ENCODE results near the gene GRK6. TPM values are rescaled to one million over a fixed set of nuclear protein-coding genes. Genes with fewer than 3 reads are reported as not detected.

Gene GRK6
- total RNA-seq, 1 donor from 2014 or later: 30.8 TPM

- DNase-seq (ENCODE audit: low spot score): peak; percentile 100
Measured at GRCh38 chr5:177425801-177426565, 493 bp upstream of the GRK6 start.

- no peak for DNase-seq (ENCODE audit: low spot score)
Measured at GRCh38 chr5:177427211-177427822, 841 bp downstream of the GRK6 start.

GRCh38 chr5:177427919-177428573 is 1.6 kb downstream of the GRK6 start:
- DNase-seq (ENCODE audit: low spot score): no peak

GRCh38 chr5:177428574-177429217 is 2.2 kb downstream of the GRK6 start:
- DNase-seq (ENCODE audit: low spot score): no peak

- DNase-seq (ENCODE audit: low spot score): peak; percentile 72
Measured at GRCh38 chr5:177429248-177430040, 3.0 kb downstream of the GRK6 start.

- no peak for DNase-seq (ENCODE audit: low spot score)
Measured at GRCh38 chr5:177430140-177430951, 3.9 kb downstream of the GRK6 start.

GRCh38 chr5:177430972-177431316 is 4.5 kb downstream of the GRK6 start:
- no peak for DNase-seq (ENCODE audit: low spot score)

- no peak for DNase-seq (ENCODE audit: low spot score)
Measured at GRCh38 chr5:177431317-177432142, 5.1 kb downstream of the GRK6 start.

GRCh38 chr5:177432143-177432838 is 5.8 kb downstream of the GRK6 start:
- DNase-seq (ENCODE audit: low spot score): no peak

GRCh38 chr5:177432839-177433657 is 6.6 kb downstream of the GRK6 start:
- DNase-seq (ENCODE audit: low spot score): no peak

GRCh38 chr5:177433658-177434217 is 7.3 kb downstream of the GRK6 start:
- DNase-seq (ENCODE audit: low spot score): no peak

- no peak for DNase-seq (ENCODE audit: low spot score)
Measured at GRCh38 chr5:177434437-177434836, 8.0 kb downstream of the GRK6 start.

GRCh38 chr5:177434942-177435738 is 8.7 kb downstream of the GRK6 start:
- no peak for DNase-seq (ENCODE audit: low spot score)

GRCh38 chr5:177435847-177436536 is 9.5 kb downstream of the GRK6 start:
- no peak for DNase-seq (ENCODE audit: low spot score)

- no peak for DNase-seq (ENCODE audit: low spot score)
Measured at GRCh38 chr5:177437623-177438022, 11.1 kb downstream of the GRK6 start.

- no peak for DNase-seq (ENCODE audit: low spot score)
Measured at GRCh38 chr5:177438468-177438867, 12.0 kb downstream of the GRK6 start.
